ENCODE data around the gene ZSWIM6.

ZSWIM6 gene

DNA sequence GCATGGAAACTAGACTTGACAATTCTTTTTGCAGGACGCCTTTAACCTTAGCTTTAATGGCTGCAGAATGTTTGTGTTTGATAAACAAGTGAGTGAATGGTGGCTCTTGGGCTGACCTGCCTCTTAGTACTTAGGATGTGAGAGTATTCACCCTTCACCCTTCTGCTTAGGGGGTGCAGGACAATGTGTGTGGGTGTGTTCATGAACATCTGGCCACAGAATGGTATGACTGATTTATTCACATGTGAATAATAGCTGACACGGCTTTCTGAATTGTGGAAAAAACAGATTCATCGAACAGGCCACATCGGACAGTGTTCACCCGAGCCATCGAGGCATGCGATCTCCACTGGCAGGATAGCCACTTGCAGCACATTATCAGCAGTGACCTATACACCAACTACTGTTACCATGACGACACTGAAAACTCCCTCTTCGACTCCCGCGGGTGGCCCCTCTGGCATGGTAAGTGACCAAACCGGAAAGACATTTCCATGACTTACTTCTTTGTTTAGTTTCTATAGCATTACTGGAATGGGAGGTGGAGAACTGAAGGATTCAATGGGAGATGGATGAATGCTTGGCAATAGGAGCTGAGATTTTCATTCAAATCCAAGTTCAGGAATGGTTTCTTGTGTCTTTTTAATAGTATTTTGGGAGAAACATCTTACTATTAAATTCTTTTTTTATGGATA is 193.6 kb downstream of the ZSWIM6 start:
- no peak for TF ChIP-seq ZNF274 (IDR thresholded peaks at IDR 0.05; ENCODE audit: low read depth, low read length)

DNA sequence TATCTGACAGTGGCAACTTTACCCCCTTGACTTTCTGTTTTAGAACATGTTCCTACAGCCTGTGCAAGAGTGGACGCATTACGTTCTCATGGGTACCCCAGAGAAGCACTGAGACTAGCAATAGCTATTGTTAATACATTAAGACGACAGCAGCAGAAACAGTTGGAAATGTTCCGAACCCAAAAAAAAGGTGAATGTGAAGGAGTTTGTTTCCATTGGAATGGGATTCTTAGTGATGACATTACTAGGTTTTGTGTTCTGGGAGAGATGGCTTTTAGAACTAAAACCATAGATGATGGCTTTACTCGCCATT is 194.1 kb downstream of the ZSWIM6 start:
- TF ChIP-seq ZNF274 (IDR thresholded peaks at IDR 0.05; ENCODE audit: low read depth, low read length): no peak

More for the DNA sequence above, 193.6 kb downstream of the ZSWIM6 start:
- no peak overlapping the region for H3K4me3 ChIP-seq (ENCODE audit: low read length)

GRCh38 chr5:61532983-61533382 is 200.9 kb downstream of the ZSWIM6 start:
- H3K4me3 ChIP-seq (ENCODE audit: low read length): no peak overlapping the region
- no peak for TF ChIP-seq ZNF274 (IDR thresholded peaks at IDR 0.05; ENCODE audit: low read depth, low read length)

More for the DNA sequence above, 194.1 kb downstream of the ZSWIM6 start:
- H3K4me3 ChIP-seq (ENCODE audit: low read length): no peak overlapping the region

DNA sequence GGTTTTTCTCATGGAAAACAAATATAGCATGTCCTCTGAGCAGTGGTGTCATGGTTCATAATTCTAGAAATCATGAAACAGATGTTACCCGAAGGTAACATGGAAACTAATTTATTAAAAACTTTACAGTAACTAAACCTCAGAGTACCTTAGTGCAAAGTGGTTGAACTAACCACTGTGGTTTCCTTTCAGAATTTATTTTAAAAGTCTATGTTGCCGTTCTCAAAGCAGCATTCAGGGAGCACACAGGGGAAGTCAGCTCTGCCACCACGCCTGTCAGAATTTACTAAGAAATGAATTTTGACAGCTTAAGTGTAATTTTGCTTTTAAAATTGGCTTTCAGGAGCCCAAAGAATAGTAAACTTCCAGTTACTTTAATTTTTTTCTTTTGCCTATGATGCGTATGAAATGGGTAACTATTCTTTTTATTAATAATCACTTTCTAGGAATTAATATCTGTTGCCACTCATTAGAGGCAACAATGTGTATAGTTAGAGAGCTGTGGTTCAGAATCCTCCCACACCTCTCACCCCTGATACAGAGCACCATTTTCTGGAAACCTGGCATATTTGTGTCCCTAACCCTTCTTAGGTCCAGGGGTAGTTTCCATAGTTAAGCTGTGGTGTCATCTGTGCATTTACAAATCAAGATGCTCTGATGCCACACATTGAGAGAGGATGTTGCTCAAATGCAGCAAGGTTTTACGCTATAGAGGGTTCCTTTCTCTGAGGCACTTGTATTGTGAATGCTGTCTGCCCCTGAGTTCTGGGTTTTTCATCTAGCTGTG is 202.6 kb downstream of the ZSWIM6 start:
- no peak overlapping the region for H3K4me3 ChIP-seq (ENCODE audit: low read length)
- no peak for TF ChIP-seq ZNF274 (IDR thresholded peaks at IDR 0.05; ENCODE audit: low read depth, low read length)

- TF ChIP-seq ZNF274 (IDR thresholded peaks at IDR 0.05; ENCODE audit: low read depth, low read length): no peak
- H3K4me3 ChIP-seq (ENCODE audit: low read length): no peak overlapping the region
Measured at GRCh38 chr5:61535828-61536227, 203.8 kb downstream of the ZSWIM6 start.

DNA sequence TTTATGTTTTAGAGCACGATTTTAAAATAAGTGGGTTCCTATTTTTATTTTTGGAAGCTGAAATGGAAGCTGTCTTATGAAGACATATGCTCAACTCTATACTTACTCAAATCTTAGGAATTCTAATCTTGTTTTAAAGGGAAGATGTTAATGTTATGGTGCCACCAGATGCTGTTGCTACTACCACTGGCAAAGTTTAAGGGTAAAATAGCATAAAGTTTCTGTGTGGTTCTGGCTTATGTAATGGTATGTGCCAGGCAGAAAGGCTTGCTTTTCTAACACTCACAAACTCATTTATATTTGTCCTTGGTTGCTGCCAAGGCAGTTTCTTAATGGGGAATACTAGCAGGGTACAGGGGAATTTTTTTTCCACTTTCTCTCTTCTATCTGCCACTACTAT is 204.9 kb downstream of the ZSWIM6 start:
- TF ChIP-seq ZNF274 (IDR thresholded peaks at IDR 0.05; ENCODE audit: low read depth, low read length): no peak
- H3K4me3 ChIP-seq (ENCODE audit: low read length): no peak overlapping the region

GRCh38 chr5:61538722-61539501 is 206.9 kb downstream of the ZSWIM6 start:
- H3K4me3 ChIP-seq (ENCODE audit: low read length): no peak overlapping the region
- no peak for TF ChIP-seq ZNF274 (IDR thresholded peaks at IDR 0.05; ENCODE audit: low read depth, low read length)

DNA sequence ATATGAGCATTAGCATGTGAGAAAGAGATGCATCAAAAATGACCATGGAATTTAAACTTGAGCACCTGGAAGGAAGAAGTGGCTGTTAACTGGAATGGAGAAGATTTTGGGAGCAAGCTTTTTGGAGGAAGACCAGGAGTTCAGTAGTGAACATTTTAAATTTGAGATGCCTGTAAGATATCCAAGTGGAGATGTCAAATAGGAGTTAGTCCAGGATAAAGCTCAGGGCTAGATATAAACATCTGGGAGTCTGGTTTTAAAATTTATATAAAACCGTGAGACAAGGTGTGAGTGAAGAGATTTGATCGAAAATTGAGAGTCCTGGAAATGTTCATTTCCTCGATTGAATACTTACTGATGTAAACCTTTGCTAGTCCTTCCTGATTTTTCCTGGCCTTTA is 217.5 kb downstream of the ZSWIM6 start:
- no peak for TF ChIP-seq ZNF274 (IDR thresholded peaks at IDR 0.05; ENCODE audit: low read depth, low read length)

GRCh38 chr5:61551637-61552313 is 219.7 kb downstream of the ZSWIM6 start:
- no peak for TF ChIP-seq ZNF274 (IDR thresholded peaks at IDR 0.05; ENCODE audit: low read depth, low read length)
- no peak overlapping the region for H3K4me3 ChIP-seq (ENCODE audit: low read length)

More for the DNA sequence above, 217.5 kb downstream of the ZSWIM6 start:
- H3K4me3 ChIP-seq (ENCODE audit: low read length): no peak overlapping the region

DNA sequence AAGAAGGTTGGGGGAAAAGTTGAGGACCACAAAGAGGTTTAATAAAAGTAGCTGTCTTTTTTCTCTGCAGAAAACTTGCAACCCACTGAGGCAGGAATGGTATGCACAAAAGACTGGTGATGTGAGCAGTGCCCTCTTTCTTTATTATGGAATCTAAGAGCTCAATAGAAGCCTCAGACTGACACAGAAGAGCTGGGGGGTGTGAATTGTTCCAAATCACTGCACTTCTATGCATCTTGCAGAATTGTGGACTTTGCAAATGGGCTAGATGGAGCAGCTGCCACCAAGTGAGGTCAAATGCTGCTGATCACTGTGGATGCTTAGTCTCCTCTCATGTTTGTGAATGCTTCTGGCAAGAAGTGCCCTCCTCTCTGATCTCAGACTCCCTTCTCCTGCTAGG is 227.1 kb downstream of the ZSWIM6 start:
- TF ChIP-seq ZNF274 (IDR thresholded peaks at IDR 0.05; ENCODE audit: low read depth, low read length): no peak
- no peak overlapping the region for H3K4me3 ChIP-seq (ENCODE audit: low read length)

GRCh38 chr5:61559722-61560121 is 227.7 kb downstream of the ZSWIM6 start:
- no peak for TF ChIP-seq ZNF274 (IDR thresholded peaks at IDR 0.05; ENCODE audit: low read depth, low read length)

GRCh38 chr5:61563401-61563800 is 231.3 kb downstream of the ZSWIM6 start:
- H3K4me3 ChIP-seq (ENCODE audit: low read length): no peak overlapping the region
- TF ChIP-seq ZNF274 (IDR thresholded peaks at IDR 0.05; ENCODE audit: low read depth, low read length): no peak

More at GRCh38 chr5:61559722-61560121, 227.7 kb downstream of the ZSWIM6 start:
- H3K4me3 ChIP-seq (ENCODE audit: low read length): no peak overlapping the region

- no peak overlapping the region for H3K4me3 ChIP-seq (ENCODE audit: low read length)
- no peak for TF ChIP-seq ZNF274 (IDR thresholded peaks at IDR 0.05; ENCODE audit: low read depth, low read length)
Measured at GRCh38 chr5:61567337-61567736, 235.3 kb downstream of the ZSWIM6 start.

DNA sequence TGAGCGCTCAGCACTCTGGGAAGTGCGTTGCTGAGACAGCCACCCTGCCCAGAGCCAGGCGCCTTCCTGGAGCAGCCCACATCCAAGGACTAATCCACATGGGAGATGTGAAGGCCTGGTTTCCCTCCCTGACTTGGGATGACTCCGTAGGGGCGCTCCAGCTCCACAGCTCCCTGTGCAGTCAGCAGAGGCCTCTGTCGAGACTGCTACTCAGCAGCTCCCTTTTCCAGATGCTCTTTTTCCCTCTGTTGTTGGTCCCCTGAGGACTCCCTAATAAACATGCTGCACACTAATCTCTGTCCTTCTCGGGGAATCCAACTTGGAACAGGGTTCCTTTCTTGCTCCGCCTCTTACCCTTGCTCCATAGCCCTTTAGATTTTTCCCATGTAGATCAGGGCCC is 237.3 kb downstream of the ZSWIM6 start:
- no peak overlapping the region for H3K4me3 ChIP-seq (ENCODE audit: low read length)
- TF ChIP-seq ZNF274 (IDR thresholded peaks at IDR 0.05; ENCODE audit: low read depth, low read length): no peak
